Liver (tissue), 9 donors: ENCODE results near the gene TPGS1. TPM values are rescaled to one million over a fixed set of nuclear protein-coding genes. Genes with fewer than 3 reads are reported as not detected.

Source experiments
- DNase-seq: peaks from one replicate; pipeline ENCODE4 v3.0.0-alpha.2; 2017; ENCODE audit warnings: low spot score
- H3K27ac ChIP-seq, 2 donors: one replicate each; pipeline ENCODE4 v1.7.0; 2013; ENCODE audit warnings: inconsistent platforms in 2 of 2, low read length in 2 of 2, control low read depth in 1 of 2, low read depth in 1 of 2, mild to moderate bottlenecking in 1 of 2
- H3K27me3 ChIP-seq, 4 donors: one replicate each; pipeline versions ENCODE4 v1.6.1 to v1.7.0; 2013; ENCODE audit warnings: low read length in 3 of 4, inconsistent platforms in 1 of 4, mild to moderate bottlenecking in 1 of 4, moderate library complexity in 1 of 4; ENCODE audit not compliant: control insufficient read depth in 4 of 4, insufficient read depth in 4 of 4
- H3K36me3 ChIP-seq, 4 donors: one replicate each; pipeline versions ENCODE4 v1.6.1 to v1.7.0; 2013; ENCODE audit warnings: low read length in 3 of 4, mild to moderate bottlenecking in 3 of 4, low read depth in 1 of 4, moderate library complexity in 1 of 4; ENCODE audit not compliant: control insufficient read depth in 4 of 4, insufficient read depth in 3 of 4
- H3K4me1 ChIP-seq, 4 donors: one replicate each; pipeline versions ENCODE4 v1.6.1 to v1.7.0; 2013; ENCODE audit warnings: low read length in 3 of 4, mild to moderate bottlenecking in 3 of 4, moderate library complexity in 1 of 4; ENCODE audit not compliant: control insufficient read depth in 4 of 4, insufficient read depth in 4 of 4
- H3K4me3 ChIP-seq, 3 donors: one replicate each; pipeline versions ENCODE4 v1.6.1 to v1.7.0; 2013; ENCODE audit warnings: low read length in 3 of 3, control low read depth in 1 of 3, low read depth in 1 of 3, mild to moderate bottlenecking in 1 of 3
- H3K9ac ChIP-seq, 2 donors: one replicate each; pipeline ENCODE4 v1.7.0; 2013; ENCODE audit warnings: low read length in 2 of 2, mild to moderate bottlenecking in 2 of 2, moderate library complexity in 2 of 2, control low read depth in 1 of 2, low read depth in 1 of 2
- H3K9me3 ChIP-seq, 4 donors: one replicate each; pipeline versions ENCODE4 v1.6.1 to v1.7.0; 2013; ENCODE audit warnings: low read length in 3 of 4; ENCODE audit not compliant: control insufficient read depth in 4 of 4
- CTCF ChIP-seq: fragments of 150-350 bp; IDR thresholded peaks from 2 replicates; pipeline ENCODE4 v1.5.1; 2017; ENCODE audit warnings: improper control_type of control experiment, low read depth, low read length; ENCODE audit not compliant: missing input control
- EGR1 ChIP-seq, 2 donors: IDR thresholded peaks; 2 replicates each; pipeline ENCODE4 v1.6.1; 2016 to 2018; ENCODE audit warnings: antibody characterized with exemption in 2 of 2, low read depth in 2 of 2
- FOXA1 ChIP-seq: IDR thresholded peaks from 2 replicates; pipeline ENCODE4 v1.6.1; 2016; ENCODE audit warnings: antibody characterized with exemption
- FOXA2 ChIP-seq: IDR thresholded peaks from 2 replicates; pipeline ENCODE4 v1.6.1; 2016; ENCODE audit warnings: antibody characterized with exemption
- GABPA ChIP-seq, 2 donors: IDR thresholded peaks in 1 of 2; conservative IDR thresholded peaks in 1 of 2; 2 replicates each; pipeline ENCODE4 v1.6.1; 2016; ENCODE audit warnings: antibody characterized with exemption in 2 of 2, mild to moderate bottlenecking in 1 of 2, moderate library complexity in 1 of 2
- HNF4A ChIP-seq, 2 donors: conservative IDR thresholded peaks; 2 replicates each; pipeline ENCODE4 v1.6.1; 2016; ENCODE audit warnings: antibody characterized with exemption in 2 of 2, mild to moderate bottlenecking in 2 of 2
- HNF4G ChIP-seq: IDR thresholded peaks from 2 replicates; pipeline ENCODE4 v1.6.1; 2016; ENCODE audit warnings: antibody characterized with exemption
- JUND ChIP-seq, 2 donors: IDR thresholded peaks; 2 replicates each; pipeline ENCODE4 v1.6.1; 2016; ENCODE audit warnings: antibody characterized with exemption in 2 of 2
- MAX ChIP-seq: IDR thresholded peaks from 2 replicates; pipeline ENCODE4 v1.6.1; 2016; ENCODE audit warnings: antibody characterized with exemption
- NR2F2 ChIP-seq: IDR thresholded peaks from 2 replicates; pipeline ENCODE4 v1.6.1; 2016; ENCODE audit warnings: antibody characterized with exemption
- RAD21 ChIP-seq, 2 donors: IDR thresholded peaks; 2 replicates each; pipeline ENCODE4 v1.6.1; 2016; ENCODE audit warnings: antibody characterized with exemption in 2 of 2, mild to moderate bottlenecking in 2 of 2
- RXRA ChIP-seq, 2 donors: IDR thresholded peaks; 2 replicates each; pipeline ENCODE4 v1.6.1; 2017 to 2018; ENCODE audit warnings: antibody characterized with exemption in 2 of 2, mild to moderate bottlenecking in 1 of 2
- SP1 ChIP-seq: IDR thresholded peaks from 2 replicates; pipeline ENCODE4 v1.6.1; 2018; ENCODE audit warnings: antibody characterized with exemption, mild to moderate bottlenecking
- TAF1 ChIP-seq: conservative IDR thresholded peaks from 2 replicates; pipeline ENCODE4 v1.6.1; 2016; ENCODE audit warnings: antibody characterized with exemption, mild to moderate bottlenecking
- YY1 ChIP-seq: IDR thresholded peaks from 2 replicates; pipeline ENCODE4 v1.6.1; 2016; ENCODE audit warnings: antibody characterized with exemption, mild to moderate bottlenecking
- ZBTB33 ChIP-seq: IDR thresholded peaks from 2 replicates; pipeline ENCODE4 v1.6.1; 2016; ENCODE audit warnings: antibody characterized with exemption
- WGBS: extraction: QIAGEN DNeasy Blood & Tissue Kit; methylation state at CpG from one replicate; pipeline ENCODE4 v1.1.7; 2013; 5-methylcytosine and 5-hydroxymethylcytosine counted together
- polyA plus RNA-seq, 2 donors: library from polyadenylated mRNA; stranded (reverse) in 1 of 2; unstranded in 1 of 2; fragments of 200-250 nt in 1 of 2; fragments of >200 nt in 1 of 2; fragmentation: Nextera tagmentation in 1 of 2; extraction: Ambion mirVana in 1 of 2; gene quantifications; one replicate each; pipeline versions ENCODE4 v1.2.1 to v1.2.3, GENCODE V29; 2013 to 2015
- total RNA-seq, 2 donors: library from RNA; depleted of rRNA; stranded (reverse); fragments of >200 nt; gene quantifications; one replicate each; pipeline ENCODE4 v1.2.3, GENCODE V29; 2014
- TF ChIP-seq, protein P1 (sequence below): IDR thresholded peaks from 2 replicates; pipeline ENCODE4 v1.6.1; 2016; ENCODE audit warnings: antibody characterized with exemption, mild to moderate bottlenecking
- TF ChIP-seq, protein P2 (sequence below): IDR thresholded peaks from 2 replicates; pipeline ENCODE4 v1.6.1; 2016; ENCODE audit warnings: antibody characterized with exemption
- donor health status: healthy.
- donor health status: healthy.
- donor health status: healthy.
- donor health status: healthy.
- donor health status: healthy.

Gene TPGS1
- total and polyA plus RNA-seq, 4 donors, result 1.7 to 15.5 (median 14.7) TPM

DNA sequence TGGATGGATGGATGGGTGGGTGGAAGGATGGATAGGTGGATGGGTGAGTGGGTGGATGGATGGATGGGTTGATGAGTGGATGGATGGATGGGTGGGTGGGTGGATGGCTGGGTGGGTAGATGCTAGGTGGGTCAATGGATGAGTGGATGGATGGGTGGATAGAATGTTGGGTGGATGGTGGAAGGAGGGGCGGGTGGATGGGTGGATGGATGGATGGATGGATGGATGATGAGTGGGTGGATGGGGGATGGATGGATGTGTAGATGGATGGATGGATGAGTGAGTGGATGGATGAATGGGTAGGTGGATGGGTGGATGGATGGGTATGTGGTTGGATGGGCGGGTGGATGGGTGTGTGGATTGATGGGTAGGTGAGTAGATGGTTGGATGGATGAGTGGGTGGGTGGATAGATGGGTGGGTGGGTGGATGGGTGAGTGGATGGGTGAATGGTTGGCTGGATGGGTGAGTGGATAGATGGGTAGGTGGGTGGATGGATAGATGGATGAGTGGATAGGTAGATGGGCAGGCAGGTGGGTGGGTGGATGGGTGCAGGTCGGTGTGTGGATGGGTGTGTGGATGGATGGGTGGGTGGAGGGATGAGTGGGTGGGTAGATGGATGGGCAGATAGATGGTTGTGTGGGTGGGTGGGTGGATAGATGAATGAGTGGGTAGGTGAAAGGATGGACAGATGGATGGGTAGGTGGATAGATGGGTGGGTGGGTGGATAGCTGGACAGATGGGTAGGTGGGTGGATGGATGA, 42.1 kb upstream of the TPGS1 start:
- Histone ChIP-seq H3K36me3 (no peaks in the 10 kb centered on the region), H3K9ac (no peak overlapping the region), H3K4me1 (peaks cover 0 to 5% (median 4%) of the 10 kb centered on the region in 4 donors), H3K4me3 (no peak overlapping the region), H3K27ac (no peak overlapping the region), H3K27me3 (no peaks in the 10 kb centered on the region), H3K9me3 (no peaks in the 10 kb centered on the region)
- WGBS, result 93% methylated on average over 3 of the region's 3 CpGs
- DNase-seq, result no peak
- no peak for TF ChIP-seq NR2F2
- TF ChIP-seq JUND (IDR thresholded peaks at IDR 0.05), result no peak
- TF ChIP-seq TAF1, result no peak
- no peak for TF ChIP-seq FOXA1
- no peak for TF ChIP-seq EGR1 (IDR thresholded peaks at IDR 0.05; ENCODE audit: low read depth in 2 of 2)
- TF ChIP-seq FOXA2, result no peak
- no peak for TF ChIP-seq ZBTB33
- TF ChIP-seq, protein P1, sequence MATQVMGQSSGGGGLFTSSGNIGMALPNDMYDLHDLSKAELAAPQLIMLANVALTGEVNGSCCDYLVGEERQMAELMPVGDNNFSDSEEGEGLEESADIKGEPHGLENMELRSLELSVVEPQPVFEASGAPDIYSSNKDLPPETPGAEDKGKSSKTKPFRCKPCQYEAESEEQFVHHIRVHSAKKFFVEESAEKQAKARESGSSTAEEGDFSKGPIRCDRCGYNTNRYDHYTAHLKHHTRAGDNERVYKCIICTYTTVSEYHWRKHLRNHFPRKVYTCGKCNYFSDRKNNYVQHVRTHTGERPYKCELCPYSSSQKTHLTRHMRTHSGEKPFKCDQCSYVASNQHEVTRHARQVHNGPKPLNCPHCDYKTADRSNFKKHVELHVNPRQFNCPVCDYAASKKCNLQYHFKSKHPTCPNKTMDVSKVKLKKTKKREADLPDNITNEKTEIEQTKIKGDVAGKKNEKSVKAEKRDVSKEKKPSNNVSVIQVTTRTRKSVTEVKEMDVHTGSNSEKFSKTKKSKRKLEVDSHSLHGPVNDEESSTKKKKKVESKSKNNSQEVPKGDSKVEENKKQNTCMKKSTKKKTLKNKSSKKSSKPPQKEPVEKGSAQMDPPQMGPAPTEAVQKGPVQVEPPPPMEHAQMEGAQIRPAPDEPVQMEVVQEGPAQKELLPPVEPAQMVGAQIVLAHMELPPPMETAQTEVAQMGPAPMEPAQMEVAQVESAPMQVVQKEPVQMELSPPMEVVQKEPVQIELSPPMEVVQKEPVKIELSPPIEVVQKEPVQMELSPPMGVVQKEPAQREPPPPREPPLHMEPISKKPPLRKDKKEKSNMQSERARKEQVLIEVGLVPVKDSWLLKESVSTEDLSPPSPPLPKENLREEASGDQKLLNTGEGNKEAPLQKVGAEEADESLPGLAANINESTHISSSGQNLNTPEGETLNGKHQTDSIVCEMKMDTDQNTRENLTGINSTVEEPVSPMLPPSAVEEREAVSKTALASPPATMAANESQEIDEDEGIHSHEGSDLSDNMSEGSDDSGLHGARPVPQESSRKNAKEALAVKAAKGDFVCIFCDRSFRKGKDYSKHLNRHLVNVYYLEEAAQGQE, result no peak
- TF ChIP-seq YY1, result no peak
- TF ChIP-seq GABPA (IDR thresholded peaks at IDR 0.05 in 1 of 2, conservative IDR thresholded peaks at IDR 0.05 in 1 of 2), result no peak
- TF ChIP-seq SP1, result no peak
- TF ChIP-seq RAD21 (IDR thresholded peaks at IDR 0.05), result no peak
- TF ChIP-seq RXRA (IDR thresholded peaks at IDR 0.05), result no peak
- TF ChIP-seq HNF4A (conservative IDR thresholded peaks at IDR 0.05), result no peak
- TF ChIP-seq CTCF, result no peak
- TF ChIP-seq, protein P2, sequence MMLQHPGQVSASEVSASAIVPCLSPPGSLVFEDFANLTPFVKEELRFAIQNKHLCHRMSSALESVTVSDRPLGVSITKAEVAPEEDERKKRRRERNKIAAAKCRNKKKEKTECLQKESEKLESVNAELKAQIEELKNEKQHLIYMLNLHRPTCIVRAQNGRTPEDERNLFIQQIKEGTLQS, result no peak
- no peak for TF ChIP-seq MAX
- no peak for TF ChIP-seq HNF4G
